GM12864 (cell line): ENCODE results near the gene ACSS2.

ENCODE experiments used
- DNase-seq: peaks from one replicate; pipeline ENCODE4 v3.0.0-alpha.2; 2011; ENCODE audit warnings: low read depth
- H3K4me3 ChIP-seq: 2 replicates; pipeline ENCODE4 v1.5.1; 2011; ENCODE audit warnings: mild to moderate bottlenecking, low read depth, low read length, control low read depth
- TF ChIP-seq, protein P1 (sequence below): IDR thresholded peaks from 2 replicates; pipeline ENCODE4 v1.5.1; 2011; ENCODE audit warnings: low read depth, mild to moderate bottlenecking, moderate library complexity, low read length, control low read depth, inconsistent platforms; ENCODE audit errors: missing control alignments

The ACSS2 gene

DNA sequence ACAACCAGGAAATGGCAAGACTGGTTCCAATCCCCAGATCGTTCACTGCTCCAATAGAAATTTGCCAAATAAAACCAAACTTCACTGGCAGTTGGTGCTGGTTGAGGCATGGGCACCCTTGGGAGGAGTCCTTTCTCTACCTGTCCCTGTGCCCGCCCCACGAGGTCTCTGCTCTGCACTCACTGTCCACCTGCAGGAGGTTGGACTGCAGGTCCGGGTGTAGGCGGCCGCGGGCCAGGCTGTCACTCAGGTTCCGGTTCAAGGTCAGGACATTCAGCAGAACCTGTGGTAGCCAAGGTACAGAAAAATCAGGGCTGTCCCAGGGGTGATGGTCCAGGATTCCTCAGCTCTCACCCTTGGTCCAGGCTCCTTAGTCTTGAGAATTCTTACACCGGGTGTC lies 26.6 kb upstream of the ACSS2 start:
- TF ChIP-seq, protein P1, sequence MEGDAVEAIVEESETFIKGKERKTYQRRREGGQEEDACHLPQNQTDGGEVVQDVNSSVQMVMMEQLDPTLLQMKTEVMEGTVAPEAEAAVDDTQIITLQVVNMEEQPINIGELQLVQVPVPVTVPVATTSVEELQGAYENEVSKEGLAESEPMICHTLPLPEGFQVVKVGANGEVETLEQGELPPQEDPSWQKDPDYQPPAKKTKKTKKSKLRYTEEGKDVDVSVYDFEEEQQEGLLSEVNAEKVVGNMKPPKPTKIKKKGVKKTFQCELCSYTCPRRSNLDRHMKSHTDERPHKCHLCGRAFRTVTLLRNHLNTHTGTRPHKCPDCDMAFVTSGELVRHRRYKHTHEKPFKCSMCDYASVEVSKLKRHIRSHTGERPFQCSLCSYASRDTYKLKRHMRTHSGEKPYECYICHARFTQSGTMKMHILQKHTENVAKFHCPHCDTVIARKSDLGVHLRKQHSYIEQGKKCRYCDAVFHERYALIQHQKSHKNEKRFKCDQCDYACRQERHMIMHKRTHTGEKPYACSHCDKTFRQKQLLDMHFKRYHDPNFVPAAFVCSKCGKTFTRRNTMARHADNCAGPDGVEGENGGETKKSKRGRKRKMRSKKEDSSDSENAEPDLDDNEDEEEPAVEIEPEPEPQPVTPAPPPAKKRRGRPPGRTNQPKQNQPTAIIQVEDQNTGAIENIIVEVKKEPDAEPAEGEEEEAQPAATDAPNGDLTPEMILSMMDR: no peak

DNA sequence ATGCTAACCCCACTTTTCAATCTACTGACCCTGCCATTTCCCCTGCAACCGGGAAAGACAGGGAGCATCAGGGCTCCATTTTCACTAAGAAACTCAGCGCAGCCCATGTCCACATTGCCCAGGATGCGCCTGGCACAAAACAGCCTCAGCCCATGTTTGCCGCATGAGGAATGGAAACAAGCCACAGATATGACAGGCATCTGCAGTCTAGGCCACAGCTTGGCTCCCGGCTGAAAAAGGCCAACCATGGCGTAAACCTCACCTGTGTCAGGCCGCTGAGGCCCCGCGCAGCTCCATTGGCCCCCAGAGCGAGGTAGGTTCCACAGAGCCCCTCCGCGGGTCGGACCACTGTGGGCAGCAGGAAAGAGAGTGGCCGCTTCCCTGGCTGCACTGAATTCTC lies 25.4 kb upstream of the ACSS2 start:
- no peak overlapping the region for H3K4me3 ChIP-seq
- DNase-seq: no peak
- TF ChIP-seq, protein P1: no peak

More for the DNA sequence above, 26.6 kb upstream of the ACSS2 start:
- H3K4me3 ChIP-seq: no peak overlapping the region
- DNase-seq: no peak

DNA sequence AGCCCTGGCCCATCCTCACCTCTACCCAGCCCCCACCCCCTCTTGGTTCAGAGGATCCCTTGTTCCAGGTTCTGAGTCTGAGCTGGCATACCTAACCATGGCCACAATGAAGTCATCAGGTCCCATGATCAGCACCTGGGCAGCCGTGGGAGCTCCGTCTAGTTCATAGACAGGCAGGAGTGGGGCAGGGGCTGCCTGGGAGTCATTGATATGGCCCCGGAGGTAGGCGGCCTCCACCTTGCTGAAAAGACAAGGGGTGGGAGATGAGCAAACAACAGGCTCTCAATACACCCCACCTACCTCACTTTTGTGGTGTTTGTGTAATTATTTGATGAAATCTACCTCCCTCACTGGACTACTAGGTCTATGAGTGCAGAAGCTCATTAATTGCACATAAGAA lies 24.1 kb upstream of the ACSS2 start:
- TF ChIP-seq, protein P1: no peak
- DNase-seq: no peak
- H3K4me3 ChIP-seq: no peak overlapping the region

DNA sequence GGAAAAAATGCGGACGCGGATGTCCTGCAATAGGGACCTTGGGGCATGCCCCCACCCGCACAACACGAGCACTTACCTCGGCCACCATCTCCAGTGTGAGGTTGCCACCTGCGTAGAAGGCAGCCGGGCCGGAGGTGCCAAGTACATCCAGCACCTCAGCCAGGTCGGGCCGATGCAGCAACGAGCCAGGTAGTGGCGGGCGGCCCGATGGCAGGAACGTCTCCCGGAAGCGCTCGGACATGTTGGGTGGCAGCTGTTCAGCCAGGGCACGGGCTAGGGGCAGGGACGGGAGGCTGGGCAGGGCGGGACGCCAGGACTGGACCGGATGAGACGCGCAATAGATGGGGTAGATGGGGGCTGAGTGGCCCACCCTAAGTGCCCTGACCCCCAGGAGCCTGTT lies 17.0 kb upstream of the ACSS2 start:
- no peak for DNase-seq
- TF ChIP-seq, protein P1: no peak
- no peak overlapping the region for H3K4me3 ChIP-seq

DNA sequence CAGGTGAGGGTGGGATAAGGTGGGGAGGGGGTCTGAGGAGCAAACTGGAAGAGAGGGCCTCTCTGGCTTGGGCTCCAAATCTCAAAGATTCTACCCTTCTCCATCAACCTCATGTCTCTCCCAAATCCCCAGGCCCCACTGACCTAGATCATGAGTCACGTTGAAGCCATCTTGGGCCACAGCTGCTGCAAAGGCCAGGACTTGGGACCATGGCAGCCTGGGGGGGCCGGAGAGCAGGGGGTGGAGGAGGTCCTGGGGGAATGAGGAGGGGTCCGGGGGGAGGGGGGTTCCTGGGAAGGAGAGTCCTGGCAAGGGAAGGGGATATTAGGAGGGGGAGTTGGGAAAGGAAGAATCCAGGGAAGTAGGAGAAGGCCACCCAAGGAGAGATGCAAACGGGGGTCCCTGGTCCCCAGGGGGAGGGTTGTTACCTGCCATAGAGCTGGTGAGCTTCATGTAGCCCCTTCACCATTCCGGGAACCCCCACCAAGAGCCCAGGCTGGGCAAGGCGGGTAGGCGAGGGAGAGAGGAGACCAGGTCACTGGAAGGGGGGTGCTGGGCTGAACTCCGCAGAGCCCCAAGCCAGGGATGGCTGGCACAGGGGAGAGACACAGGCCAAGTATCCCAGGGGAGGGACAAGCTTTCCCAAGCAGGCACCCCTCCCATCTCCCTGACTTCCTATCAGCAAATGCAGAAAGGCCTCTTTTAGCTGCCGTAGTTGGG lies 16.4 kb upstream of the ACSS2 start:
- DNase-seq: no peak
- H3K4me3 ChIP-seq: no peak overlapping the region
- TF ChIP-seq, protein P1: no peak

DNA sequence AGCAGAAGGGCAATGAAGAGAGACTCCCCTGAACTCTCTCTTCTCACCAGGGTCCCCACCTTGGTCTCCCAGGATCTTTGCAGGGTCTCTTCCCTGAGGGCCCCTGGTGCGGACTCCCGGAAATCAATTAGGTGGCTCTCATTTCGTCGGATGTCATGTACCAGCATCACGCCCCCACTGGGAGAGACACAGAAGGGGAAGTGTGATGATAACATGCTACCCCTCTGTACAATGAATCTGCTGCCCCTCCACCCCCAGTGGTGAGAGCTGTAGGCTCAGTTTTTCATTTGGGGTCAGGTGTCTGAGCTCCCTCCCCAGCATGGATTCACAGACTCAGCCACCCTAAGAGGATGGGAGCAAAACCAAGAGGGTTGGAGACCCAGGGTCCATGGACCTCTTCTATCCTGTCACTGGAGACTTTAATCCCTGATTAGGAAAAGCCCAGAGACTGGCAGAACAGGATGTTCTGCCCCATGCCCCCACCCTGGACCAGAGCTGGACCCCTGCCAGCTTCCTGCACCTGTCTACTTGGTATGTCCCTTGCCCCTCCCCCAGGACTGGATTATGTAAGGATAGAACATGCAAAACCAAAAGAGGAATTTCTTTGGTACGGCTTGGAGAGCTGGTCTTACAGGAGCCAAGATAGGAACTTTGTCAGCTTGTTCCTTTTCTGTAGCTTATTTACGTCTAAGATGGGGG lies 14.9 kb upstream of the ACSS2 start:
- H3K4me3 ChIP-seq: no peak overlapping the region
- TF ChIP-seq, protein P1: no peak
- DNase-seq: no peak
